Heart left ventricle (tissue), 16 donors: Measurements from ENCODE around the gene CUX1. TPM values are rescaled to one million over a fixed set of nuclear protein-coding genes. Genes with fewer than 3 reads are reported as not detected.
A peak's percentile ranks its signal among the peaks of the same experiment; 100 is the strongest.
"Not testable (repeated sequence)": the region's sequence is repeated elsewhere in the genome, so short reads cannot be mapped to it uniquely, and the experiment has no call there.

ENCODE experiments used
- ATAC-seq, 4 donors: fragments of 200-7000 bp; cut with Tn5 transposase; one replicate each; pipeline ENCODE4 v1.9.1; 2020 to 2022; ENCODE audit warnings: moderate library complexity in 4 of 4, mild to moderate bottlenecking in 3 of 4, moderate number of reproducible peaks in 1 of 4
- DNase-seq, 5 donors: peaks; one replicate each; pipeline ENCODE4 v3.0.0-alpha.2; 2020
- H3K27ac ChIP-seq, 12 donors: fragments of 200-600 bp; sonication (generic) in 4 of 12; one replicate each; pipeline versions ENCODE4 v1.5.0 to v1.8.0; 2016 to 2022; ENCODE audit warnings: mild to moderate bottlenecking in 2 of 12
- H3K27me3 ChIP-seq, 9 donors: fragments of 200-600 bp; sonication (generic) in 2 of 9; one replicate each; pipeline versions ENCODE4 v1.5.1 to v1.8.0; 2016 to 2022; ENCODE audit warnings: mild to moderate bottlenecking in 3 of 9
- H3K36me3 ChIP-seq, 9 donors: fragments of 200-600 bp; sonication (generic) in 2 of 9; one replicate each; pipeline versions ENCODE4 v1.5.0 to v1.8.0; 2018 to 2022; ENCODE audit warnings: mild to moderate bottlenecking in 2 of 9
- H3K4me1 ChIP-seq, 12 donors: fragments of 200-600 bp; sonication (generic) in 4 of 12; one replicate each; pipeline versions ENCODE4 v1.5.0 to v1.8.0; 2016 to 2022; ENCODE audit warnings: mild to moderate bottlenecking in 3 of 12
- H3K4me3 ChIP-seq, 12 donors: fragments of 200-600 bp; sonication (generic) in 4 of 12; one replicate each; pipeline versions ENCODE4 v1.5.0 to v1.8.0; 2017 to 2022; ENCODE audit warnings: mild to moderate bottlenecking in 9 of 12, moderate library complexity in 4 of 12
- H3K9me3 ChIP-seq, 12 donors: fragments of 200-600 bp; sonication (generic) in 4 of 12; one replicate each; pipeline versions ENCODE4 v1.5.0 to v1.8.0; 2016 to 2022; ENCODE audit warnings: mild to moderate bottlenecking in 1 of 12
- CTCF ChIP-seq, 12 donors: fragments of 200-600 bp; sonication (generic) in 4 of 12; IDR thresholded peaks; one replicate each; pipeline versions ENCODE4 v1.5.0 to v1.8.0; 2018 to 2022; ENCODE audit warnings: antibody characterized with exemption in 12 of 12, mild to moderate bottlenecking in 5 of 12
- POLR2A ChIP-seq, 2 donors: fragments of 450-650 bp; IDR thresholded peaks; one replicate each; pipeline ENCODE4 v1.6.1; 2017; ENCODE audit warnings: antibody characterized with exemption in 2 of 2, mild to moderate bottlenecking in 2 of 2, moderate library complexity in 2 of 2
- WGBS, 4 donors: extraction: QIAGEN DNeasy Blood & Tissue Kit in 2 of 4; methylation state at CpG; one replicate each; pipeline versions ENCODE4 v1.1.5 to v1.1.7; 2013 to 2018; 5-methylcytosine and 5-hydroxymethylcytosine counted together
- intact Hi-C, 10 donors: fragments of 100-400 bp; cut with DNase I; formaldehyde crosslinking; loops; one replicate each; pipeline versions ENCODE4 v1.11.1 to v1.14.2; 2022
- polyA plus RNA-seq, 2 donors: library from polyadenylated mRNA; stranded (reverse); fragments of 200-250 nt; gene quantifications; one replicate each; pipeline ENCODE4 v1.2.3, GENCODE V29; 2013
- total RNA-seq, 9 donors: library from RNA; depleted of rRNA in 2 of 9; stranded (reverse); fragments of >200 nt in 2 of 9; fragmentation: NEBNext Ultra II Directional in 3 of 9; extraction: Animal tissue kit (Norgen Biotek cat#: 25700) in 3 of 9; gene quantifications; one replicate each; pipeline versions ENCODE4 v1.1.0 to v1.2.4, GENCODE V29; 2016 to 2023
- donor health status: ischemic (EF 13 %, LVEDD 7.1; RV severe dilation, severe dysfunction).
- donor health status: healthy with polysubstance abuse.
- donor health status: DM: no; HTN: yes; CAD: no.
- donor health status: DM: no; HTN: no; CAD: no.
- donor health status: ischemic (EF 25% LVEDD 6.9; RV normal size, moderate dysfunction).
- donor health status: ischemic (EF 25% LVEDD 5.7; RV mildly dilated, moderate dysfunction).
- donor health status: healthy.
- donor health status: DM: yes; HTN: yes; CAD: no.
- donor health status: ischemic (EF 35%, LVEDD 5.7; RV mildly dilated, moderate dysfunction).
- donor health status: nonischemic (EF 11% LVEDD 7.7; RV severe dilation, severe dysfunction).
- donor health status: DM: yes; HTN: yes; CAD: no.
- donor health status: PGD.
- donor health status: ischemic (EF 29% LVEDD 5.4; RV normal size, mild dysfunction).
- donor health status: nonischemic (EF 23%, LVEDD 6.1; RV moderate dilation, normal function).

CUX1 gene
- total and polyA plus RNA-seq, 11 donors = 51.9 to 173 (median 122) TPM

- Histone ChIP-seq H3K27ac (no peak overlapping the region), H3K27me3 (no peaks in the 10 kb centered on the region), H3K4me1 (peaks cover 0 to 12% (median 0%) of the 10 kb centered on the region in 12 donors), H3K9me3 (no peaks in the 10 kb centered on the region), H3K36me3 (peaks cover 0 to 18% (median 0%) of the 10 kb centered on the region in 9 donors), H3K4me3 (no peak overlapping the region)
- intact Hi-C loops = no loop called here
- ATAC-seq = no peak
- TF ChIP-seq CTCF (IDR thresholded peaks at IDR 0.05) (no peak), POLR2A (IDR thresholded peaks at IDR 0.05) (no peak)
- 66 to 78% (median 70%) methylated on average over 6 of the region's 6 CpGs for WGBS, 4 donors
- no peak for DNase-seq
These were observed 321.2 kb downstream of the CUX1 start for GRCh38 chr7:102138676-102139075.

GRCh38 chr7:102140952-102141370, 323.5 kb downstream of the CUX1 start:
- TF ChIP-seq CTCF (IDR thresholded peaks at IDR 0.05) = no peak
- no peak for TF ChIP-seq POLR2A (IDR thresholded peaks at IDR 0.05)
- Histone ChIP-seq H3K36me3 (peaks cover 0 to 6% (median 0%) of the 10 kb centered on the region in 9 donors), H3K27me3 (no peaks in the 10 kb centered on the region), H3K27ac (peak overlapping the region in 1 of 12 donors; percentile 62), H3K4me3 (no peak overlapping the region), H3K4me1 (peaks cover 0 to 14% (median 1%) of the 10 kb centered on the region in 12 donors), H3K9me3 (no peaks in the 10 kb centered on the region)
- 57 to 77% (median 64%) methylated on average over 14 of the region's 14 CpGs for WGBS, 4 donors
- intact Hi-C loops = no loop called here
- ATAC-seq (peak in 2 of 4 donors; percentile 46 to 63), DNase-seq (no peak)

GRCh38 chr7:102142433-102142832, 325.0 kb downstream of the CUX1 start:
- H3K27ac ChIP-seq, ATAC-seq, H3K4me3 ChIP-seq, H3K36me3 ChIP-seq, H3K27me3 ChIP-seq, H3K9me3 ChIP-seq, intact Hi-C loops, DNase-seq: not testable (repeated sequence)
- peaks cover 0 to 27% (median 10%) of the 10 kb centered on the region in 12 donors for H3K4me1 ChIP-seq
- 100% methylated on average over 3 of the region's 3 CpGs for WGBS, 4 donors

GRCh38 chr7:102146122-102146521, 328.7 kb downstream of the CUX1 start:
- DNase-seq (peak; percentile 19 to 78 (median 76)), ATAC-seq (peak; percentile 79 to 92 (median 88))
- H3K4me1 ChIP-seq = peaks cover 0 to 20% (median 10%) of the 10 kb centered on the region in 12 donors
- H3K27me3 ChIP-seq = no peaks in the 10 kb centered on the region
- H3K27ac ChIP-seq = peak overlapping the region; percentile 23 to 80 (median 74)
- TF ChIP-seq CTCF (IDR thresholded peaks at IDR 0.05) (no peak), POLR2A (IDR thresholded peaks at IDR 0.05) (no peak)
- H3K4me3 ChIP-seq = no peak overlapping the region
- H3K36me3 ChIP-seq = peaks cover 0 to 6% (median 0%) of the 10 kb centered on the region in 9 donors
- 69 to 90% (median 77%) methylated on average over 18 of the region's 18 CpGs for WGBS, 4 donors
- H3K9me3 ChIP-seq = no peaks in the 10 kb centered on the region
- intact Hi-C loops = no loop called here

- 31 to 43% (median 39%) methylated on average over 10 of the region's 10 CpGs for WGBS, 4 donors
- H3K4me3 ChIP-seq = no peak overlapping the region
These were observed 329.6 kb downstream of the CUX1 start for GRCh38 chr7:102147008-102147407.

More at GRCh38 chr7:102147008-102147407, 329.6 kb downstream of the CUX1 start:
- intact Hi-C loops = no loop called here
- Histone ChIP-seq H3K36me3 (peaks cover 0 to 6% (median 0%) of the 10 kb centered on the region in 9 donors), H3K27me3 (no peaks in the 10 kb centered on the region), H3K9me3 (no peaks in the 10 kb centered on the region), H3K27ac (peak overlapping the region; percentile 23 to 80 (median 74)), H3K4me1 (peaks cover 0 to 21% (median 10%) of the 10 kb centered on the region in 12 donors)
- peak; percentile 91 to 94 (median 93) for ATAC-seq
- TF ChIP-seq POLR2A (IDR thresholded peaks at IDR 0.05) (no peak), CTCF (IDR thresholded peaks at IDR 0.05) (no peak)
- peak in 4 of 5 donors; percentile 64 to 85 (median 72) for DNase-seq
